Stimulated activated CD4-positive, alpha-beta T cell treated with anti-CD3 and anti-CD28 coated beads, Interleukin-15, amount 100 ng/mL, for 24 hours (primary cell): Measurements from ENCODE around the gene STARD13.

Source experiments
- DNase-seq: peaks from one replicate; pipeline ENCODE4 v3.0.0-alpha.2; 2020

The STARD13 gene

DNA sequence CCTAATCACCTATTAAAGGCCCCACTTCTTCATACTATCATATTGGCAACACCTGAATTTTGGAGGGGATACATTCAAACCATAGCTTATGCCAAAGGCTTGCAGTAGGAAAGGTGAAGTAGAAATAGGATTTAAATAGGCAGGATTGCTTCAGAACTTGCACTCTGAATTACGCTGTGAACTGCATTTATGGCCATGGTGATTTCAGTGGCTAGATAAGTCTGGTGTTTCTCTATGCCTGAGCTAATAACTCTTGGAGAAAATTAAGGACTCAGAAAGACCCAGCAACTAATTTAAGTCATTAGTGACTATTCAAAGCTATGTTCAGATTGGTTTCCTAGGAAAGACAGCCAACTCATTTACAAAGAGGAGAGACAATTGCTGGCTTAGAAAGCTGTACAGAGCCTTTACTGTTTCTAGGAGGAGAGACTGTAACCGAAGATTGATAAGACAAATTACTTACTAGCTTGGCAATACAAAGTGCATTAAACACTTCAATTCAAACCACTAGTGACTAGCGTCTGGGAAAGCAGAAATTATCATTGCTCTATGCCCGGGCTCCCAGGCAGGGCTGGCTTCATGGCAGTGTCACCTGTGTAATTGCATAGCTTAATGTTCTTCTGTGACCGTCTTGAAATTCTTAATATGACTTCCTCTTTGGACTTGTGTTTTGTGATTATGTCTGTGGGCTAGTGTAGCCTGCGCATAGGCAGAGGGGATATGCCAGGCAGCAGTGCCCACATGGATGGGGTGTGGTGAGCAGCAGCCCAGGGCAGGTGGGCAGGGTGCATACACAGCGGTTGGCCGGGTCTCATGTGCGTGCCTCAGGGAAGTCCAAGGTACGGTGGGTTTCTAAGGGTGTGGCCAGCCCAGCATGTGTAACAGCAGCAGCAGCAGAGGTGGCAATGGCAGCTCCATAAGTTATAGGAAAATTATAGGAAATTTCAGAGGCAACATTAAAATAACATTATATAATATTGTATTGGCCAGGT is 209.3 kb downstream of the STARD13 start:
- no peak for DNase-seq

DNA sequence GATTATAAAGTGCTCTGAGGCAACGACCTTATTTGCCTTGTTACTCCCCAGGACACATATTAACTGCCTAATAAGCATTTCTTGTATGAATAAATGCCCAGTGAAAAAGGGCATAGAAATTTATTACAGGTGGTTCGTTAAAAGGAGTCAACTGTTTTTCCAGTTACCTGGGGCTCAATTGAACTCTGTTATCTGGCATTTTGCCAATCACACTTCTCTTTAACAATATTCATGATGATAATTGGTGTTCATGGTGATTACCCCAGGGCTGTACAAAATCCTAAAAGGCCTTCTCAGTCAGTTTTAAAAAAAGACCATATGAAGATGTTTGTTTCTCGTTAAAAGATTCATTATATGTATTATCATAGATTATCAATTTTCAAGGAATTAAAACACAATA is 212.2 kb downstream of the STARD13 start:
- no peak for DNase-seq

DNA sequence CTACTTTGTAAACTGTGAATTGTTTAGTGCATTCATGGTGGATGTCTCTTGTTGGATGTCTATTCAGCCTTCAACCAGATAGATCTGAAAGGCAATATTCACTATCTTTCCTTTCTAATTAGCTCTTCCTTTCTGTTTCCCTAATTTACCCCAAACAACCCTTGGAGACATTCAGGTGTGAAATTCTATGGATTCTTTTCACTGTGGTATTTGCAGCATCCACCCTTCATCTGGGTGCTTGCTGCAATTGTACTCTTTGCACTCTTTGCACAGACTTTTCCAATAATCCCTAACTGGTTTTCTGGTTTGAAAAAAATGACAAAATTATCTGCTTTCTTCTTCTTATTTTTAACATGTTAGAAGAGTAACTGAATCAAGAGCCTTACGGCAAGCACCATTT is 212.8 kb downstream of the STARD13 start:
- no peak for DNase-seq

DNA sequence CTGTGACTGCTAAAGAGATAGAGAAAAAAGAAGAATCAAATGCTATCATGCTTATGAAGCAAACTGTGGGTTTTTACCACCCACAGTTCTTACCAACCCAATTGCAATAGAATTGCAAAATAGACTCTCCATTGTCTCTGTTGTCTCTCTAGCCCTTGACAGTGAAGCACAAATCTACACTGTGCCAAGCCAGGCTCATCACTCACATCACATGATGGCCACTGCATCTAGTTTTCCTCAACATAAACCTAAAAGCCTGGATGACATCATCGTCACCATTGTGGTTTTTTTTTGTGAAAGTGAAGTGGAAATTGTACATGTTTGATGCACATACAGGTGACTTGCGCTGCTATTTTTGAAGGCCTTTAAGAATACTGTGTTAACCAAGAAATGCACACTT is 213.3 kb downstream of the STARD13 start:
- DNase-seq: no peak

DNA sequence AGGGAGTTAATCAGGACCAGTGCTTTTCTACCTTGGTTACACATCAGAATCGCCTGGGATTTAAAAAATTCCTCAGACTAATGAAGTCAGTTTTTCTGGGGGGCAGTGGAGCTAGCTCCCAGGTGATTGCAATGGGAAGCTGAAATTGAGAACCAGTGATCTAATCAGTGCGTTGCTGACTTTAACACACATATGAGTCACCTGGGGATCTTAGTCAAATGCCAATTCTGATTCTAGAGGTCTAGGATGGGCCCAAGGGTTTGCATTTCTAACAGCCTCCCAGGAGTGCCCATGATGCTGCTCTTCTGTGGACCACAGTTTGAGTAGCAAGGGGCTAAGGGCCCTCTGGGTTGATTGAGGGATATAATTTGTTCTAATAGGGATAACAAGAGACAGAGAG is 214.8 kb downstream of the STARD13 start:
- no peak for DNase-seq

DNA sequence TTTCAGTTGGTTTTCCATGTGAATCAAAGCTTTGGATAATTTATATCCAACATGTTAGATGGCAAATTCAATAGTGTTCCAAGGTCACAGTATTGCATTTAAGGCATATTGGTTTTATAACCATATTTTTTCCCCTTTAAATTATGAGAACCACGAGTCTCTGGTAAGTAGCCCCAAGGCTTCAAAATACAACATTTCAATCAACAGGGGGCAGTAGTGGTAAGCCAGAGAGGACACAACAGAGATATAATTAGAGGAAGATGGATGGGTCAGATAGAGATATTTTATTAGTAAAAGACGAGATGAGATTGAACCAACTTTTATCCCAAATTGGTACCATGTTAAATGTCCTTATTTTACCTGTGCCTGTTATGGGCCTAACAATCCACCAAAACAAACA is 216.2 kb downstream of the STARD13 start:
- no peak for DNase-seq

DNA sequence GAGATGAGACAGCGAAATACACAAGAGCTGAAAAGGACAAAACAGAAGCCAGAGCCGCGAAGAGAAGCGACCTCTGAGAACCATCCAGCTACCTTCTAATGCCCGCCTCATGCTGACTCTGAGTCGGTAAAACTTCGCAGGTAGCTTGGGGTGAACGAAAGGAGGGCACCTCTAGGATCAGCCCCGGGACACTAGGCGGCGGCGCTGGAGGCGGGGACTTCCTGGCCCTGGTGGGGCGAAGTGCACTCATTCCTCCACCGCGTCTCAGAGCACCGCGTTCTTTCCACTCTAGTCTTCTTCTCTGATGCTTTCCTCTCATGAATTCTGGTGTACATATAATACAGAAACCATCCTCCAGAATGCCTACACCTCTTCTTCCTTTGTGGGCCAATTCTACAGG is 219.2 kb downstream of the STARD13 start:
- DNase-seq: no peak

DNA sequence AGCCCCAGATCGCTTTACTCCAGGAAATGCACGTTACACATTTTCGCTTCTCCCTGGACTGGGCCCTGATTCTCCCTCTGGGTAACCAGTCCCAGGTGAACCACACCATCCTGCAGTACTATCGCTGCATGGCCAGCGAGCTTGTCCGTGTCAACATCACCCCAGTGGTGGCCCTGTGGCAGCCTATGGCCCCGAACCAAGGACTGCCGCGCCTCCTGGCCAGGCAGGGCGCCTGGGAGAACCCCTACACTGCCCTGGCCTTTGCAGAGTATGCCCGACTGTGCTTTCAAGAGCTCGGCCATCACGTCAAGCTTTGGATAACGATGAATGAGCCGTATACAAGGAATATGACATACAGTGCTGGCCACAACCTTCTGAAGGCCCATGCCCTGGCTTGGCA is 224.7 kb downstream of the STARD13 start:
- no peak for DNase-seq

DNA sequence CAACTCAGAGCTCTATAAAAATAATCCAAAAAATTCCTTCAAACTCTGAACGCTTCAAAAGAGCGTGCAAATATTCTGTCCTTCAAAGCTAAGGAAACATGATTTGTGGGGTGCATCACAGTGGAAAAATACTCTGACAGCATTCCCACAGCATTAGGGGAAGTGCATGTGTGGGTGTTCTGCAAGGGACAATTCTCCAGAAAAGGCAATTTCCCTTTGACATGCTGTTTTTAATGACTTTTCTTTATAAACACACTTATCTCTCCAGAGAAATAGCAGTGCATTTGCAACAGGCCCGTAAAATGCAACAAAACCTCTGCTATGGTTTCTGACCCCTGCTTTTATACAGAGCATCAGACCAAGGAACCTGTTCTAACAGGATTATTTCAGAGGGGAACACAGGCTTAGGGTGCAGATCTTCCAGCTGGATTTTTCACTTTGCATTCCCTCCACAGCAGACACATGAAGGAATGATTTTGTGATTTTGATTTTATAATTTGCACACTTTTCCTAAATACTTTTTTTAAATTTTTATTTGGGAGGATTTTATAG is 226.7 kb downstream of the STARD13 start:
- DNase-seq: no peak

DNA sequence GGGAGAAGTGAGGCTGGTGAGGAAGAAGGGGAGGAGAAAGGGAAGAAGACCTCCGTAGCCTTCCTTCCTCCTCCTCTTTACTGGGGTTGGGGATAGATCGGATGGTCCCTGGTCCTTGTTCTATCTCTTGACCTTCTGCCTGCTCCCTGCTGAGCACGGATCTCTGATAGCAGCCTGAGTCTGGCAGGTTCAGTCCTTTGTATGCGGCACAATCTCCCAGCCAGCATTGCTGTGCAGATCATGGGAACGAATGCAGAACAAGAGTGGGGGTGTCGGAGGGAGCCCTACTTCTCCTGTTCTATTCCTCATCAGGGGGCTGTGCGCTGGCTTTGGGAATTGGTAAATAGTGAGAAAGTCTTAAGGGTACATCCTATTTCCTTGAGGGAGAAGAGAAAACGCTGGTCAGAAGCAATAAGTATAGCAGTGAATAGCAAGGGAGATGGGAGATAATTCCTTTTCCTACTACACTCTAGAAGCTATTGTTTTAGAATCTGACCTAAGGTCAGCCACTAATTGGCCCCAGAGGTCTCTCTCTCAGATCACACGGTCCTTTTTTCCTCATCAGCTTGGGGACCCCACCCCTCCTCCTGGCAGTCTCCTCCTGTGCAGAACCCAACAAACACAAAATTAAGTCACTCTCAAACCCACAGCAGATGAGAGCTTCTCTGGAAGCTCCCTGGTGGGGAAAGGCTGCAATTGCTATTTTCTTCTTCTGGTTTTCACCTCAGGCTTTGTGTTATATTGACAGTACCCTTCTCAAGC is 228.4 kb downstream of the STARD13 start:
- DNase-seq: no peak

DNA sequence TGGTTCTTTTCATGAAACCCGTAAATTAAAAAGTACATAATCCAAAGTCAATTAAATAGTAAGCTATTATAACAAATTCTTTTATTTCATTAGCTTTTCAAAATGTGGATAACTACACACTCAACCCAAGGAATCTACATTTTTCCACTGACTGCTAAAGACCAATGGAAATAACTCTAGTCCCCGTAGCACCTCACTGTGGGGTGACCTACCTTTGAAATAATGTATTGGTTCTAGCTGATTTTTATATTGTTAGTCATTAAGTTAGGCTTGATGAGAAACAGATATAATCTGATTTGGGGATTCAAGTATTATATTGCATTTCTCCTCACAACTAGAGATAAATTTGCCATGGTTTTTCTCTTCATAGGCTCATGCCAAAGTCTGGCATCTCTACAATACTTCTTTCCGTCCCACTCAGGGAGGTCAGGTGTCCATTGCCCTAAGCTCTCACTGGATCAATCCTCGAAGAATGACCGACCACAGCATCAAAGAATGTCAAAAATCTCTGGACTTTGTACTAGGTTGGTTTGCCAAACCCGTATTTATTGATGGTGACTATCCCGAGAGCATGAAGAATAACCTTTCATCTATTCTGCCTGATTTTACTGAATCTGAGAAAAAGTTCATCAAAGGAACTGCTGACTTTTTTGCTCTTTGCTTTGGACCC is 232.0 kb downstream of the STARD13 start:
- DNase-seq: no peak
